ENCODE measurements around the gene SLC19A1. TPM values are rescaled to one million over a fixed set of nuclear protein-coding genes. Genes with fewer than 3 reads are reported as not detected.
A peak's percentile ranks its signal among the peaks of the same experiment; 100 is the strongest.

Gene SLC19A1
- total RNA-seq, 2 donors from 2014 or later = 4.7 to 6.1 TPM

GRCh38 chr21:45459171-45460010 lies 82.8 kb downstream of the SLC19A1 start:
- peak overlapping the region; percentile 28 to 54 for H3K27ac ChIP-seq

GRCh38 chr21:45458281-45459170 lies 83.7 kb downstream of the SLC19A1 start:
- no peak for ATAC-seq (ENCODE audit: insufficient number of reproducible peaks, low FRiP score, low read depth)
- H3K4me3 ChIP-seq = peak overlapping the region; percentile 46
- H3K9me3 ChIP-seq = no peaks in the 10 kb centered on the region
- TF ChIP-seq, protein P1, sequence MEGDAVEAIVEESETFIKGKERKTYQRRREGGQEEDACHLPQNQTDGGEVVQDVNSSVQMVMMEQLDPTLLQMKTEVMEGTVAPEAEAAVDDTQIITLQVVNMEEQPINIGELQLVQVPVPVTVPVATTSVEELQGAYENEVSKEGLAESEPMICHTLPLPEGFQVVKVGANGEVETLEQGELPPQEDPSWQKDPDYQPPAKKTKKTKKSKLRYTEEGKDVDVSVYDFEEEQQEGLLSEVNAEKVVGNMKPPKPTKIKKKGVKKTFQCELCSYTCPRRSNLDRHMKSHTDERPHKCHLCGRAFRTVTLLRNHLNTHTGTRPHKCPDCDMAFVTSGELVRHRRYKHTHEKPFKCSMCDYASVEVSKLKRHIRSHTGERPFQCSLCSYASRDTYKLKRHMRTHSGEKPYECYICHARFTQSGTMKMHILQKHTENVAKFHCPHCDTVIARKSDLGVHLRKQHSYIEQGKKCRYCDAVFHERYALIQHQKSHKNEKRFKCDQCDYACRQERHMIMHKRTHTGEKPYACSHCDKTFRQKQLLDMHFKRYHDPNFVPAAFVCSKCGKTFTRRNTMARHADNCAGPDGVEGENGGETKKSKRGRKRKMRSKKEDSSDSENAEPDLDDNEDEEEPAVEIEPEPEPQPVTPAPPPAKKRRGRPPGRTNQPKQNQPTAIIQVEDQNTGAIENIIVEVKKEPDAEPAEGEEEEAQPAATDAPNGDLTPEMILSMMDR (IDR thresholded peaks at IDR 0.05) = no peak
- H3K27me3 ChIP-seq (replicated peaks; ENCODE audit: insufficient read depth) = no peaks in the 10 kb centered on the region
- H3K4me1 ChIP-seq (ENCODE audit: control insufficient read depth in 1 of 2, low read depth in 2 of 2) = peaks cover 21 to 70% of the 10 kb centered on the region in 2 donors
- peak overlapping the region; percentile 28 to 54 for H3K27ac ChIP-seq
- H3K36me3 ChIP-seq = peaks cover 2% of the 10 kb centered on the region
- no peak for DNase-seq (ENCODE audit: low spot score)

More at GRCh38 chr21:45459171-45460010, 82.8 kb downstream of the SLC19A1 start:
- Histone ChIP-seq H3K36me3 (peaks cover 2% of the 10 kb centered on the region), H3K9me3 (no peaks in the 10 kb centered on the region), H3K27me3 (replicated peaks; ENCODE audit: insufficient read depth) (no peaks in the 10 kb centered on the region), H3K4me1 (ENCODE audit: control insufficient read depth in 1 of 2, low read depth in 2 of 2) (peaks cover 19 to 61% of the 10 kb centered on the region in 2 donors), H3K4me3 (no peak overlapping the region)
- TF ChIP-seq, protein P1 (IDR thresholded peaks at IDR 0.05) = no peak
- no peak for DNase-seq (ENCODE audit: low spot score)
- ATAC-seq (ENCODE audit: insufficient number of reproducible peaks, low FRiP score, low read depth) = no peak

- DNase-seq (ENCODE audit: low spot score) = no peak
- peaks cover 2% of the 10 kb centered on the region for H3K36me3 ChIP-seq
These were observed 84.4 kb downstream of the SLC19A1 start for GRCh38 chr21:45457832-45458172.

DNA sequence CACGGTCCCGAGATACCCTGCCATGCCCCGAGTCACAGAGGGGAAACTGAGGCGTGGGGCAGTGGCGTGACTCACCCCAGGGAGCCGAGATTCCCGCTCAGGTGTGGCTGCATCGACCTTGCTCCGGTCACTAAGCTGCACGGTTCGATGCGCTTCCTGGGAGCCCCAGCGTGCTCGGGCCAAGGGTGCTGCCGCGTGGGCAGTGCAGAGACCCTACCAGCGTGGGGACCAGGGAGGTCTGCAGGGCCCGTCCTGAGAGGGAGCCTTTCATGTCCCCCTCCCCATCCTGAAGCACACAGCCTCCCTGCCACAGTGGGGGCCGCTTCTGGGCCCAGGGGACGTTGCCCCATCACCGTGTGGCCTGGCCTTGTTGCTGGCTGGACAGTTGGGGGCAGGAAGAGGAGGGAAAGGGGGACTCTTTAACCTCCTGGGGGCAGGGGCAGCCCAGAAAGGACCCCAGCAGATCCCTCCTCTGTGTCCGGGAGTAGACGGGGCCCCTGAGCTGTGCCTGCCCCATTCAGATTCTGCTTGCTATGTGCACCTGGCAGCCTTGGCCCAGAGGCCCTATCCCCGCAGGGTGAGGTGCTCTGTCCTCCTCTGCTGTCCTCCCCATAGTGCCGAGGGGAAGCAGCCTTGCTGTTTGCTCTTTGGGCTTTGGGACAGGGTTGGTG lies 84.9 kb downstream of the SLC19A1 start:
- Histone ChIP-seq H3K36me3 (peaks cover 2% of the 10 kb centered on the region), H3K27ac (peak overlapping the region; percentile 21 to 50), H3K4me3 (peak overlapping the region; percentile 46), H3K4me1 (ENCODE audit: control insufficient read depth in 1 of 2, low read depth in 2 of 2) (peaks cover 21 to 73% of the 10 kb centered on the region in 2 donors), H3K9me3 (no peaks in the 10 kb centered on the region), H3K27me3 (replicated peaks; ENCODE audit: insufficient read depth) (no peaks in the 10 kb centered on the region)
- no peak for DNase-seq (ENCODE audit: low spot score)
- TF ChIP-seq, protein P1 (IDR thresholded peaks at IDR 0.05) = no peak
- ATAC-seq (ENCODE audit: insufficient number of reproducible peaks, low FRiP score, low read depth) = no peak

More at GRCh38 chr21:45457832-45458172, 84.4 kb downstream of the SLC19A1 start:
- Histone ChIP-seq H3K9me3 (no peaks in the 10 kb centered on the region), H3K27ac (peak overlapping the region; percentile 21 to 50), H3K4me1 (ENCODE audit: control insufficient read depth in 1 of 2, low read depth in 2 of 2) (peaks cover 21 to 73% of the 10 kb centered on the region in 2 donors), H3K4me3 (peak overlapping the region; percentile 46), H3K27me3 (replicated peaks; ENCODE audit: insufficient read depth) (no peaks in the 10 kb centered on the region)
- TF ChIP-seq, protein P1 (IDR thresholded peaks at IDR 0.05) = no peak
- no peak for ATAC-seq (ENCODE audit: insufficient number of reproducible peaks, low FRiP score, low read depth)
